Neural progenitor cell (in vitro differentiated cells): Measurements from ENCODE around the gene HSP90AA1.

Experiments
- EZH2 ChIP-seq: fragments of 200-600 bp; sonication (generic); IDR thresholded peaks from 2 replicates; pipeline ENCODE4 v1.6.1; 2017; ENCODE audit warnings: antibody characterized with exemption, mild to moderate bottlenecking, moderate library complexity
- TF ChIP-seq, protein P1 (sequence below): fragments of 200-600 bp; sonication (generic); IDR thresholded peaks from 2 replicates; pipeline ENCODE4 v1.5.1; 2017; ENCODE audit warnings: antibody characterized with exemption, mild to moderate bottlenecking

DNA sequence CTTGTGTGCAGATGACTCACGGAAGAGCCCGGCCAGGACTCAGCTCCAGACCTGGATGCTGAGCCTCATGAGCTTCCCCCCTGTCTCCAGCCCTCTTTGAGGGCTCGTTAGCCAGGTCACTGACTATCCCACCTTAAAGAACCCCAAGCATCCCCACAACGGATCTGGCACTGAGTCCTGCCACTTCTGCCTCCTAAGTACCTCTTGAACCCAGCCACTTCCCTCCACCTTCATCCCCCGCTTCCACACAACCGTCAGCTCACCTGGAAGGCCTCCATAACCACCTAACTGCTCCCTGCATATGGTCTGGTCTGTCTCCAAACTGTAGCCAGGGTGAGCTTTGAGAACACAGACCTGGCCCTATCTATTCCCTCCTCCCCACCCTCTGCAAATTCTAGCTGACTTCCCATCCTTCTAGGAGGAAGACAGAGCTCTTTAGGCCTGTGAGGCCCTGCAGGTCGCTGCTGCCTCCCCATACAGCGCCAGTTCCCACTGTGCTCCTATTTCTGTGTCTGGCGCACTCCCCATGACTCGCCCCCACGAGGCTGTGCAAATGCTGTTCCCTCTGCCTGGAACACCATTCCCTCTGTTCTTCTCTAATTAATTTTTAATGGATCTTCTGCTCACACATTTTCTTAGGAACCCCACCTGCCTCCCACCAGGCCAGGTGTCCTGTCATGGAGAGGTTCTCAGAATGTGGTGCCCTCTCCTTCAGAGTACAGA lies 2.9 kb upstream of the HSP90AA1 start:
- TF ChIP-seq, protein P1, sequence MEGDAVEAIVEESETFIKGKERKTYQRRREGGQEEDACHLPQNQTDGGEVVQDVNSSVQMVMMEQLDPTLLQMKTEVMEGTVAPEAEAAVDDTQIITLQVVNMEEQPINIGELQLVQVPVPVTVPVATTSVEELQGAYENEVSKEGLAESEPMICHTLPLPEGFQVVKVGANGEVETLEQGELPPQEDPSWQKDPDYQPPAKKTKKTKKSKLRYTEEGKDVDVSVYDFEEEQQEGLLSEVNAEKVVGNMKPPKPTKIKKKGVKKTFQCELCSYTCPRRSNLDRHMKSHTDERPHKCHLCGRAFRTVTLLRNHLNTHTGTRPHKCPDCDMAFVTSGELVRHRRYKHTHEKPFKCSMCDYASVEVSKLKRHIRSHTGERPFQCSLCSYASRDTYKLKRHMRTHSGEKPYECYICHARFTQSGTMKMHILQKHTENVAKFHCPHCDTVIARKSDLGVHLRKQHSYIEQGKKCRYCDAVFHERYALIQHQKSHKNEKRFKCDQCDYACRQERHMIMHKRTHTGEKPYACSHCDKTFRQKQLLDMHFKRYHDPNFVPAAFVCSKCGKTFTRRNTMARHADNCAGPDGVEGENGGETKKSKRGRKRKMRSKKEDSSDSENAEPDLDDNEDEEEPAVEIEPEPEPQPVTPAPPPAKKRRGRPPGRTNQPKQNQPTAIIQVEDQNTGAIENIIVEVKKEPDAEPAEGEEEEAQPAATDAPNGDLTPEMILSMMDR, result no peak
- TF ChIP-seq EZH2, result no peak
